Measurements from ENCODE around the gene XPR1. TPM values are rescaled to one million over a fixed set of nuclear protein-coding genes. Genes with fewer than 3 reads are reported as not detected.

The XPR1 gene
- total RNA-seq, 4 donors from 2014 or later = 13.4 to 22.1 (median 14.9) TPM

- Histone ChIP-seq H3K27me3 (no peaks in the 10 kb centered on the region), H3K36me3 (no peaks in the 10 kb centered on the region), H3K4me1 (peaks cover 31% of the 10 kb centered on the region), H3K9me3 (no peaks in the 10 kb centered on the region), H3K27ac (no peak overlapping the region), H3K4me3 (no peak overlapping the region)
- 17% methylated on average over 2 of the region's 4 CpGs for WGBS
- no peak for DNase-seq (ENCODE audit: low spot score in 2 of 2)
- no peak for TF ChIP-seq POLR2AphosphoS5 (IDR thresholded peaks at IDR 0.05)
- TF ChIP-seq POLR2A (IDR thresholded peaks at IDR 0.05) = no peak
- no peak for TF ChIP-seq EP300 (IDR thresholded peaks at IDR 0.05)
- TF ChIP-seq CTCF (IDR thresholded peaks at IDR 0.05) = no peak
These were observed 296.0 kb downstream of the XPR1 start for GRCh38 chr1:180927841-180928240.

- DNase-seq (ENCODE audit: low spot score in 2 of 2) = no peak
- WGBS = 58% methylated on average over 16 of the region's 17 CpGs
- H3K9me3 ChIP-seq = no peaks in the 10 kb centered on the region
- H3K27ac ChIP-seq = no peak overlapping the region
- TF ChIP-seq EP300 (IDR thresholded peaks at IDR 0.05) (no peak), CTCF (IDR thresholded peaks at IDR 0.05) (no peak), POLR2A (IDR thresholded peaks at IDR 0.05) (no peak)
- H3K36me3 ChIP-seq = no peaks in the 10 kb centered on the region
- no peak overlapping the region for H3K4me3 ChIP-seq
- no peaks in the 10 kb centered on the region for H3K27me3 ChIP-seq
- H3K4me1 ChIP-seq = peaks cover 27% of the 10 kb centered on the region
These were observed 296.8 kb downstream of the XPR1 start for GRCh38 chr1:180928331-180929230.

- no peak for DNase-seq (ENCODE audit: low spot score in 2 of 2)
- no peaks in the 10 kb centered on the region for H3K9me3 ChIP-seq
- H3K27ac ChIP-seq = no peak overlapping the region
- H3K36me3 ChIP-seq = no peaks in the 10 kb centered on the region
- 90% methylated on average over 3 of the region's 3 CpGs for WGBS
- peaks cover 25% of the 10 kb centered on the region for H3K4me1 ChIP-seq
- no peaks in the 10 kb centered on the region for H3K27me3 ChIP-seq
- no peak overlapping the region for H3K4me3 ChIP-seq
- no peak for TF ChIP-seq EP300 (IDR thresholded peaks at IDR 0.05)
- TF ChIP-seq POLR2AphosphoS5 (IDR thresholded peaks at IDR 0.05) = no peak
These were observed 297.6 kb downstream of the XPR1 start for GRCh38 chr1:180929389-180929788.

GRCh38 chr1:180930687-180931086, 298.9 kb downstream of the XPR1 start:
- Histone ChIP-seq H3K4me3 (no peak overlapping the region), H3K36me3 (peaks cover 8% of the 10 kb centered on the region), H3K4me1 (peaks cover 18% of the 10 kb centered on the region), H3K27ac (no peak overlapping the region), H3K27me3 (no peaks in the 10 kb centered on the region), H3K9me3 (no peaks in the 10 kb centered on the region)
- DNase-seq (ENCODE audit: low spot score in 2 of 2) = no peak
- no peak for TF ChIP-seq EP300 (IDR thresholded peaks at IDR 0.05)
- no peak for TF ChIP-seq POLR2A (IDR thresholded peaks at IDR 0.05)
- TF ChIP-seq CTCF (IDR thresholded peaks at IDR 0.05) = no peak
- no peak for TF ChIP-seq POLR2AphosphoS5 (IDR thresholded peaks at IDR 0.05)
- 87% methylated on average over 5 of the region's 5 CpGs for WGBS

- no peak overlapping the region for H3K4me3 ChIP-seq
- no peak for TF ChIP-seq CTCF (IDR thresholded peaks at IDR 0.05)
- TF ChIP-seq POLR2AphosphoS5 (IDR thresholded peaks at IDR 0.05) = no peak
- TF ChIP-seq EP300 (IDR thresholded peaks at IDR 0.05) = no peak
- TF ChIP-seq POLR2A (IDR thresholded peaks at IDR 0.05) = no peak
- no peaks in the 10 kb centered on the region for H3K27me3 ChIP-seq
- WGBS = 80% methylated on average over 4 of the region's 4 CpGs
- no peaks in the 10 kb centered on the region for H3K9me3 ChIP-seq
- no peak overlapping the region for H3K27ac ChIP-seq
- H3K36me3 ChIP-seq = peaks cover 17% of the 10 kb centered on the region
- DNase-seq (ENCODE audit: low spot score in 2 of 2) = no peak
- H3K4me1 ChIP-seq = peaks cover 10% of the 10 kb centered on the region
These were observed 299.7 kb downstream of the XPR1 start for GRCh38 chr1:180931529-180931928.
